Ishikawa (cell line): ENCODE data around the gene MRGPRD.

Experiments used
- CEBPB ChIP-seq: IDR thresholded peaks from 2 replicates; pipeline ENCODE4 v1.6.1; 2012
- CREB1 ChIP-seq: IDR thresholded peaks from 2 replicates; pipeline ENCODE4 v1.6.1; 2012; ENCODE audit warnings: low read depth
- EGR1 ChIP-seq: IDR thresholded peaks from 2 replicates; pipeline ENCODE4 v1.6.1; 2012
- EP300 ChIP-seq: IDR thresholded peaks from 2 replicates; pipeline ENCODE4 v1.6.1; 2012; ENCODE audit warnings: borderline replicate concordance
- FOXM1 ChIP-seq: IDR thresholded peaks from 2 replicates; pipeline ENCODE4 v1.6.1; 2012; ENCODE audit warnings: low read depth, borderline replicate concordance
- NFIC ChIP-seq: IDR thresholded peaks from 2 replicates; pipeline ENCODE4 v1.6.1; 2012
- RAD21 ChIP-seq: IDR thresholded peaks from 2 replicates; pipeline ENCODE4 v1.6.1; 2012; ENCODE audit warnings: low read depth
- TAF1 ChIP-seq: IDR thresholded peaks from 2 replicates; pipeline ENCODE4 v1.6.1; 2012; ENCODE audit warnings: low read depth, mild to moderate bottlenecking
- TCF12 ChIP-seq: IDR thresholded peaks from 2 replicates; pipeline ENCODE4 v1.6.1; 2012; ENCODE audit warnings: low read depth
- TEAD4 ChIP-seq: IDR thresholded peaks from 2 replicates; pipeline ENCODE4 v1.6.1; 2012
- YY1 ChIP-seq: IDR thresholded peaks from 2 replicates; pipeline ENCODE4 v1.6.1; 2012; ENCODE audit warnings: low read depth
- ZBTB7A ChIP-seq: IDR thresholded peaks from 2 replicates; pipeline ENCODE4 v1.6.1; 2012; ENCODE audit warnings: low read depth
- TF ChIP-seq, protein P1 (sequence below): IDR thresholded peaks from 2 replicates; pipeline ENCODE4 v1.6.1; 2012
- TF ChIP-seq, protein P2 (sequence below): IDR thresholded peaks from 2 replicates; pipeline ENCODE4 v1.6.1; 2012; ENCODE audit warnings: low read depth, mild to moderate bottlenecking
- TF ChIP-seq, protein P3 (sequence below): IDR thresholded peaks from 2 replicates; pipeline ENCODE4 v1.6.1; 2012

Gene MRGPRD

DNA sequence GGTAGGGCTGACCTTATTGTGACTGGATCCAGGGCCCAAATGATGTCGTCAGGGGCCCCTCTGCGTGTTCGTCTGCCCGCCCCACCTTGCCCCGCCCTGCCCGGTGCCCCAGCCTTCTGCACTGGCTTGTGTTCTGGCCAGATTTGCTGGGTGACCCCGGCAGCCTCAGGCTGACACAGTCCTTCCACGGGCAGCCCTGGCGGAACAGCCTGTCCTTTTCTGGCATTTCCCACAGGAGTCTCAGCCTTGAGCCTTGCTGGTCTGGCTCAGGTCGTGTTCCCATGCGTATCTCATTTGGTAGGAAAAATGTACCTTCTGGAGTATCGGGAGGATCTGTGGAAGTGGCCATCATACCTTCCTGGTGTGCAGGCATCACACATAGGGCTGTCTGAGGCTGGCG lies 46.1 kb downstream of the MRGPRD start:
- no peak for TF ChIP-seq CREB1
- TF ChIP-seq RAD21, result no peak

DNA sequence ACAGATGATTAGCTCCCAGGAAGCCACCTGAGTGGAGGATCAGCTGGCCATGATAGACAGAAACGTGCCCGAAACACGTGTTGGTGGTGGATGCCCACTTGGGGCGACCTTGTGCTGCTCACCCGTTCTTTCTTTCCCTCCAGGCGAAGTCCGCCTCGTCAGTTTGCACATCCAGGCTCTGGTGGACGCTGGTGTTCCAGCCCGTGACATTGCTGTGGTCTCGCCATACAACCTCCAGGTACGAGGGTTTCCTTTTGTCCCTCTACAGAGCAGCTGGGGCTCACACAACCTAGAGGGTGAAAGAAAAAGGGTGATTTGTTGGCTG lies 46.5 kb downstream of the MRGPRD start:
- no peak for TF ChIP-seq EGR1
- no peak for TF ChIP-seq ZBTB7A
- TF ChIP-seq TEAD4, result no peak
- TF ChIP-seq EP300, result no peak
- TF ChIP-seq, protein P1, sequence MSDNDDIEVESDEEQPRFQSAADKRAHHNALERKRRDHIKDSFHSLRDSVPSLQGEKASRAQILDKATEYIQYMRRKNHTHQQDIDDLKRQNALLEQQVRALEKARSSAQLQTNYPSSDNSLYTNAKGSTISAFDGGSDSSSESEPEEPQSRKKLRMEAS, result no peak
- no peak for TF ChIP-seq FOXM1
- no peak for TF ChIP-seq TCF12
- TF ChIP-seq, protein P2, sequence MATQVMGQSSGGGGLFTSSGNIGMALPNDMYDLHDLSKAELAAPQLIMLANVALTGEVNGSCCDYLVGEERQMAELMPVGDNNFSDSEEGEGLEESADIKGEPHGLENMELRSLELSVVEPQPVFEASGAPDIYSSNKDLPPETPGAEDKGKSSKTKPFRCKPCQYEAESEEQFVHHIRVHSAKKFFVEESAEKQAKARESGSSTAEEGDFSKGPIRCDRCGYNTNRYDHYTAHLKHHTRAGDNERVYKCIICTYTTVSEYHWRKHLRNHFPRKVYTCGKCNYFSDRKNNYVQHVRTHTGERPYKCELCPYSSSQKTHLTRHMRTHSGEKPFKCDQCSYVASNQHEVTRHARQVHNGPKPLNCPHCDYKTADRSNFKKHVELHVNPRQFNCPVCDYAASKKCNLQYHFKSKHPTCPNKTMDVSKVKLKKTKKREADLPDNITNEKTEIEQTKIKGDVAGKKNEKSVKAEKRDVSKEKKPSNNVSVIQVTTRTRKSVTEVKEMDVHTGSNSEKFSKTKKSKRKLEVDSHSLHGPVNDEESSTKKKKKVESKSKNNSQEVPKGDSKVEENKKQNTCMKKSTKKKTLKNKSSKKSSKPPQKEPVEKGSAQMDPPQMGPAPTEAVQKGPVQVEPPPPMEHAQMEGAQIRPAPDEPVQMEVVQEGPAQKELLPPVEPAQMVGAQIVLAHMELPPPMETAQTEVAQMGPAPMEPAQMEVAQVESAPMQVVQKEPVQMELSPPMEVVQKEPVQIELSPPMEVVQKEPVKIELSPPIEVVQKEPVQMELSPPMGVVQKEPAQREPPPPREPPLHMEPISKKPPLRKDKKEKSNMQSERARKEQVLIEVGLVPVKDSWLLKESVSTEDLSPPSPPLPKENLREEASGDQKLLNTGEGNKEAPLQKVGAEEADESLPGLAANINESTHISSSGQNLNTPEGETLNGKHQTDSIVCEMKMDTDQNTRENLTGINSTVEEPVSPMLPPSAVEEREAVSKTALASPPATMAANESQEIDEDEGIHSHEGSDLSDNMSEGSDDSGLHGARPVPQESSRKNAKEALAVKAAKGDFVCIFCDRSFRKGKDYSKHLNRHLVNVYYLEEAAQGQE, result no peak
- no peak for TF ChIP-seq YY1
- TF ChIP-seq CEBPB, result no peak
- no peak for TF ChIP-seq CREB1
- no peak for TF ChIP-seq RAD21

DNA sequence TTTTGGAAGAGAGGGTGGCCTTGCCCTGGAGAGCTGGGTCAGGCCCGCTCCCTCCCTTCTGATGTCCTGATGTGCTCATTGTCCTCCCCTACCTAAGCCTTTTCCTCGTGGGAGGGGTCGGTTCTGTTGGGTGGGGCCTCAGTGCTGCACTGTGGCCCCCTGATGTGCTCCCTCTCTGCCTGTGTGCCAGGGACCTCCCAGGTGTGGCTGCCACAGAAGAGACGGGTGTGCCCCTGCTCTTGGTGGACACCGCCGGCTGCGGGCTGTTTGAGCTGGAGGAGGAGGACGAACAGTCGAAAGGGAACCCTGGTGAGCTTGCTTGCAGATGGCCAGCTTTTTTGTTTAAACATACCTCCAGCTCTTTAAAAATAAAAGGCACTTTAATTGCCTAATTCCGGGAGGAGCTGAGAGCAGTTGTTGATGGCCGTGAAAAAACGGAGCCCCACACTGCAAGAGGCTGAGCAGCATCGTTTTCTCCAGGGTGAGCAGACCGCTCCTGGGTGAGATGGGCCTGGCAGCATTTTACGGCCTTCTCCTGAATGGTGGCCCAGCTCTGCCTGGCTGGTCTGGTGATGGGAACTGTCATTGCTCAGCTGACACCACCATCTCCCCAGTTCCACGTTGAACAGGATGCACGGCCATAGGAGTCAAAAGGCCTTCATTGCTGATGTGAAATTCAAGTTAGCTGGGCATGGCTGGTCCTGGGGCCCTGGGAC lies 47.0 kb downstream of the MRGPRD start:
- TF ChIP-seq NFIC (no peak), RAD21 (no peak), TCF12 (no peak), TAF1 (no peak)

DNA sequence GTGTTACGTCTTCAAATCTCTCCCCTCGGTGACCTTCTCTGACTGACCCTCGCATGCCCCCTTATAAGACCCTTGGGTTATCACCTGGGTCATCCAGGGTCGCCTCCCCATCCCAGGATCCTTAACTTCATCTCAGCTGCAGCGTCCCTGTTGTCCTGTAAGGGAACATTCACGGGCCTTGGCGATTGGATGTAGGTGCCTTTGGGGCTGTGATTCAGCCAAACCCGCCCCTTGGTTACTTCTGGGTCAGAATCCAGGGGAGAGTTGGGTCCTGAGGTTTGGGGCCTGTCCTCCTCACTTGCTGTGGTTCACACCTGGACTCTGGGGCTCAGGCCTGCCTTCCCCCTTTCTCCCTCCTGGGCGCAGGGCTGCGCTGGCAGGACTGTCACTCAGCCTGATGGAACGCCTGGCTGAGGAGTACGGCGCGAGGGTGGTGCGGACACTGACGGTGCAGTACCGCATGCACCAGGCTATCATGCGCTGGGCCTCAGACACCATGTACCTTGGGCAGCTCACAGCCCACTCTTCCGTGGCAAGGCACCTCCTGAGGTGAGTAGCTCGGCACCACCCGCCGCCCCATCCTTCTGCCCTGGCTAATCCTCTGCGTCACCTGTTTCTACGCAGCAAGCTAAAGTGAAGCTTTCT lies 47.7 kb downstream of the MRGPRD start:
- TF ChIP-seq FOXM1, result no peak
- TF ChIP-seq EP300, result no peak
- no peak for TF ChIP-seq TCF12
- TF ChIP-seq ZBTB7A, result no peak
- TF ChIP-seq TAF1, result no peak
- TF ChIP-seq YY1, result no peak
- TF ChIP-seq, protein P3, sequence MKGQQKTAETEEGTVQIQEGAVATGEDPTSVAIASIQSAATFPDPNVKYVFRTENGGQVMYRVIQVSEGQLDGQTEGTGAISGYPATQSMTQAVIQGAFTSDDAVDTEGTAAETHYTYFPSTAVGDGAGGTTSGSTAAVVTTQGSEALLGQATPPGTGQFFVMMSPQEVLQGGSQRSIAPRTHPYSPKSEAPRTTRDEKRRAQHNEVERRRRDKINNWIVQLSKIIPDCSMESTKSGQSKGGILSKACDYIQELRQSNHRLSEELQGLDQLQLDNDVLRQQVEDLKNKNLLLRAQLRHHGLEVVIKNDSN, result no peak
- no peak for TF ChIP-seq CREB1
- no peak for TF ChIP-seq CEBPB
- TF ChIP-seq EGR1, result no peak
- TF ChIP-seq TEAD4, result no peak
- TF ChIP-seq, protein P1, result no peak
- TF ChIP-seq, protein P2, result no peak
- no peak for TF ChIP-seq NFIC

DNA sequence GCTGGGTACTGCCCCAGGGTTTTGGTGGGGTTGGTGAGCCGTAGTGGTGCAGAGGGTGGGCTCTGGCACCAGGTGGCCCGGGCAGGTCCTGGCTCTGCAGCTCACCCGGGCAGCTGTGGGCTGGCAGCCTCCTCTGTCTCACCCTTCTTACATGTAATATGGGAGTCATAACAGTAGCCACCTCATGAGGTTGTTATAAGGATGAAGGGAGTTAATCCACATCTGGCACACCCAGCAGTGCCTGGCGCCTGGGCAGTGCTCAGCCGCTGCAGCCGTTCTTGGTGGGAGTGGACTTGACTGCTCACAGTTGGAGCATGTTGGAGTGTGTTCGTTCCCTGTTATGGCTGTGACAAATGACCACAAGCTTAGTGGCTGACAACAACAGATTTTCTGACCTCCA lies 48.4 kb downstream of the MRGPRD start:
- TF ChIP-seq, protein P3, result no peak
- TF ChIP-seq, protein P2, result no peak
- TF ChIP-seq RAD21, result no peak
- no peak for TF ChIP-seq TAF1
- TF ChIP-seq FOXM1, result no peak
- no peak for TF ChIP-seq TCF12
- TF ChIP-seq, protein P1, result no peak
- no peak for TF ChIP-seq EP300
- no peak for TF ChIP-seq CREB1
- no peak for TF ChIP-seq TEAD4
- TF ChIP-seq ZBTB7A, result no peak
- no peak for TF ChIP-seq EGR1
- TF ChIP-seq CEBPB, result no peak
- TF ChIP-seq YY1, result no peak
- no peak for TF ChIP-seq NFIC
